Epithelial cell of alveolus of lung (primary cell): ENCODE data around the gene CAPN10. TPM values are rescaled to one million over a fixed set of nuclear protein-coding genes. Genes with fewer than 3 reads are reported as not detected.

Source experiments
- total RNA-seq: library from RNA; depleted of rRNA; stranded (reverse); fragments of >200 nt; gene quantifications from 2 replicates; pipeline ENCODE4 v1.2.1, GENCODE V29; 2015

Gene CAPN10, protein sequence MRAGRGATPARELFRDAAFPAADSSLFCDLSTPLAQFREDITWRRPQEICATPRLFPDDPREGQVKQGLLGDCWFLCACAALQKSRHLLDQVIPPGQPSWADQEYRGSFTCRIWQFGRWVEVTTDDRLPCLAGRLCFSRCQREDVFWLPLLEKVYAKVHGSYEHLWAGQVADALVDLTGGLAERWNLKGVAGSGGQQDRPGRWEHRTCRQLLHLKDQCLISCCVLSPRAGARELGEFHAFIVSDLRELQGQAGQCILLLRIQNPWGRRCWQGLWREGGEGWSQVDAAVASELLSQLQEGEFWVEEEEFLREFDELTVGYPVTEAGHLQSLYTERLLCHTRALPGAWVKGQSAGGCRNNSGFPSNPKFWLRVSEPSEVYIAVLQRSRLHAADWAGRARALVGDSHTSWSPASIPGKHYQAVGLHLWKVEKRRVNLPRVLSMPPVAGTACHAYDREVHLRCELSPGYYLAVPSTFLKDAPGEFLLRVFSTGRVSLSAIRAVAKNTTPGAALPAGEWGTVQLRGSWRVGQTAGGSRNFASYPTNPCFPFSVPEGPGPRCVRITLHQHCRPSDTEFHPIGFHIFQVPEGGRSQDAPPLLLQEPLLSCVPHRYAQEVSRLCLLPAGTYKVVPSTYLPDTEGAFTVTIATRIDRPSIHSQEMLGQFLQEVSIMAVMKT
- total RNA-seq = 13.6 and 15.6 TPM in 2 replicates

DNA sequence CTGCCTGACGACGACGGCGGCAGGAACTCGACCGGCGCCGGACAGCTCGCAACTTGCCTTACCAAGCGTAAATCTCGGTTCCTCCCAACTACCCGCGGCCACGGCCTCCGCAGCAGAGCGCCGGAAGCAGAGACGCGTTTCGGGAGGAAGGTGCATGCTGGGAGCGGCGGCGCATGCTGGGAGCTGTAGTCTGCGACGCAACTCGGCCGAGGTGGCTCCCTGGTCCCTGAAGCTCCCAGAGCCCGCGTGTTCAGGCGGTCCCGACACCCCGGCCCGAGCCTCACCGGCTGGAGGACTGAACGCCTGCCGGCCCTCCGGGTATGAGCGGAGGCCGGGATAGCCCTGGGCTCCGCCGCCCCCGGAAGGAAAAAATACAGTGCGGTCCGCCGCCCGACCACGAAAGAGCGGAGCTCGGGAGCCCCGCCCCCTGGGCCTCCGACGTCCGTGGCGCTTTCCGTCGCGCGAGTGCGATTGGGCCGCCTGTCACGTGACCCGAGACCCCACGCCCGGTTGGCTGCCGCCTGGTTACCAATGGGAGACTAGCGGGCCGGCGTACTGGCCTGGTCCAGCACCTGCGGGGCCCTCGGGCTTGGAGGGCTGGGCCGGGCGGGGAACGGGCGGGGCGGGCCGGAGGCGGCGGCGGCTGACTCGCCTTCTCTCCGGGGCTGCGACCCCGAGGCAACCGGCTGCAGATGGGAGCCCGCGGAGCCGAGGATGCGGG, at the start of gene CAPN10:
TSS of gene CAPN10 (plus strand) at position 537 of the 721 bp plus-strand sequence. CDS start at position 715, 178 bp downstream.

DNA sequence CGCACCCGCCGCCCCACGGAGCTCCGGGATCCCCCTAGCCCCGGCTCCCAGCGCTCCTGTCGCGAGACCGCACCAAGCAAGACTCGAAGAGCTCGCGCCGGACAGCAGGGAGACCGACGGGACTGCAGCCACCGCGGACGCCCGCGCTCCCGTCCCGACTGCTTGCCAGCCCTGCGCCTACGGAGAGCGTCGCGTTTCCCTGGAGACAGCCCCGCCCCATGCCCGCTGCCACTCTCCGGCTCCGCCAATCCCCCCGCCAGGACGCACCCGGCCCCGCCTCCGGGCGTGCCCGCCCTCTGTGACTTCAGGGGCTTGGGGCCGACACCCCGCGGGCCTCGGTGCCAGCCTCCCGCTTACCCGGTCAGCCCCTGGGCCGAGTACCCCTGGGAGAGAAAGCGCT, 28.7 kb upstream of the CAPN10 start, which contains the start of gene ANKMY1:
TSS of gene ANKMY1 (minus strand) at position 181 of the 400 bp plus-strand sequence. CDS start 653 bp downstream, outside the sequence.

DNA sequence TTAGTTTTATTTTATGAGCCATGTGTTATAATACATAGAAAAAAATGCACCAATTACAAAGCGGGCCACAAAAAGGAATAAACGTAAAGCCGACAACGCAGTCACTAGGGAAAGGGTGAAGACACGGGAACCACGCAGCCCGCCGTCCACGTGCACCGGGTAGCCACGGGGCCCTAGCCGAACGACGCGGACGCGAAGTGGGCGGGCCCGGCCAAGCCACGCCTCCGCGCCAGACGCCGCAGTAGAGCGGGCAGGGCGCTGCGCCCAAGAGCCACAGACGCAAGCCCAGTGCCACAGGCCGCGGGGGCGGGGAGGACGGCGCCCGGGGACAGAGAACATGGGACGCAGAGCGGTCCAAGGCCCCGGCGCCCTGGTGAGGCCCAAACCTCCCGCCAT, 26.5 kb upstream of the CAPN10 start, which contains the start of gene DUSP28:
TSS of gene DUSP28 (plus strand) at position 274 of the 396 bp plus-strand sequence. CDS start 328 bp downstream, outside the sequence.

DNA sequence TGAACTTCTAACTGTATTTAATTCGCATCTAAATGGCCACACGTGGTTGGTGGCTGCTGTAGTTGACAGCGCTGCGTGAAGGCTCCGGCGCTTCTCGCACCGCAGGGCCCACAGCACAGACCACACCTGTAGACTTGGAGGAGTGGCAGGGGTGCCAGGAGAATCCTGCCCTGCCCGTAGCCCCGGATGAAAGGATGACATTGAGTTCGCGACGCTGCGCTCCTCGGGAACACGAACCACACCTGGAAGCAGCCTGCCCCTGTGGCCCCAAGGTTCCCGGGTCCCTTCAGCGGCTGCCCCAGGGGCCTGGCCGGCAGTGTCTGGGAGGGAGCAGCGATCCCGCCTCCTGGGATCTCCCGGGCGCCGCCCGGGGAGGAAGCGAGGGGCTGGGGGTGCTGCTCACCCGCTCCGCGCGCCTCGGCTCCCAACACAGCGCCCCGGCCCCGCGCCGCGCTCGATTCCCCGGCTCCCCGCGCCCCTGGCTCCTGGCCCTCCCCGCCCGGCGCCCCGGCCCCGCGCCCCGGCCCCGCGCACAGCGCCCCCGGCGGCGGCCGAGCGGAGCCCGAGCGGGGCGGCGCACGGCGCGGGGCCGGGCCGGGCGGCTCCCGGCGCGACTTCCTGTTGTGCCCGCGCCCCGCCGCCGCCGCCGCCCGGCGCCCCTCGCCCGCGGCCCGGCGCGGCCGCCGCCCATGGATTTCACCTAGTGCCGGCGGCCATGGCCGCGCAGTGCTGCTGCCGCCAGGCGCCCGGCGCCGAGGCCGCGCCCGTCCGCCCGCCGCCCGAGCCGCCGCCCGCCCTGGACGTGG, 18.5 kb upstream of the CAPN10 start, which contains the start of gene RNPEPL1:
TSS of gene RNPEPL1 (plus strand) at position 613 of the 806 bp plus-strand sequence. CDS start at position 716, 103 bp downstream.

DNA sequence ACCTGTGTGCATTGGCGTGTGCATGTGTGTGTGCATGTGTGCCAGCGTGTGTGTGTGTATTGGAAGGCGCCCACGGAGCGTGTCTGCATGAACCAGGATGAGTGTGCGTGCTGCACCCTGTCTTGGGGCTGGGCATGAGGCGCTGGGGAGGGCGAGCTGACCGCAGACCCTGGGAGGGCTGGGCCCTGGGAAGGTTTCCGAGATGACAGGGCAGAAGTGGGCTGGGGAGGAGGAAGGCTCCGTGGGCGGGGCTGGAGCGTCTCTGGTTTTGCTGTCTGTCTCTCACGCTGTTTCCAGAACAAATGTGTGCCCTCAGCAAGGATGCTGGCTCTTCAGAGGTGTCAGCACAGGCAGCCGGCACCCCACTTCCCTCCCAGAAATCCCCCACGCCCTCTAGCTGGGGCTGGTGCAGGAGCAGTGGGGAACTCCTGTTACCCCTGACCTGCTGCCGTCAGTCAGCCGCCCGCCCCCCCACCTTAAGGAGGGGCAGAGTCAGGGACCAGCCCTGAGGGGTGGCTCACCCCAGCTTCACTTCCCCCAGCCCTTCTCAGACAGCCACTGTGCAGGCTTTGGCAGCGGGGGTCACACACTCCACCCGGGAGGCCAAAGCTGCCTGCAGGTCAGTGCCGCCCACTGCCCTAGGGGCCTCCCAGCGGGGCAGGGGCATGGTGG, 38.6 kb downstream of the CAPN10 start, which contains the start of gene GPR35:
TSS of gene GPR35 (plus strand) at position 531 of the 672 bp plus-strand sequence. CDS start 4,473 bp downstream, outside the sequence.

Other genes with a start within 250 kb of the CAPN10 start
- gene GPC1, start 151.1 kb upstream of the CAPN10 start, total RNA-seq = 124 and 133 TPM in 2 replicates
- gene ANKMY1, start 28.7 kb upstream of the CAPN10 start, total RNA-seq = 6.9 and 24.5 TPM in 2 replicates
- 2.3 and 4.0 TPM in 2 replicates for gene DUSP28, start 26.4 kb upstream of the CAPN10 start, total RNA-seq
- 35.9 and 41.3 TPM in 2 replicates for gene RNPEPL1, start 18.2 kb upstream of the CAPN10 start, total RNA-seq
- not detected in 2 replicates for gene GPR35, start 38.7 kb downstream of the CAPN10 start, total RNA-seq
- not detected in 2 replicates for gene AQP12B, start 96.2 kb downstream of the CAPN10 start, total RNA-seq
- not detected in 2 replicates for gene AQP12A, start 105.1 kb downstream of the CAPN10 start, total RNA-seq
- gene KIF1A, start 233.5 kb downstream of the CAPN10 start, total RNA-seq = 2.7 TPM in 1 of 2 replicates, not detected in the other